Keratinocyte (primary cell): ENCODE results near the gene ULK2.

ENCODE experiments used
- EZH2 ChIP-seq: IDR thresholded peaks from one replicate; pipeline ENCODE4 v1.6.1; 2012; ENCODE audit warnings: inconsistent platforms, mild to moderate bottlenecking, low read length, moderate library complexity
- TF ChIP-seq, protein P1 (sequence below), 3 experiments: IDR thresholded peaks in 1 of 3; conservative IDR thresholded peaks in 1 of 3; optimal IDR thresholded peaks in 1 of 3; 2 replicates in 2 of 3; 3 replicates in 1 of 3; pipeline versions ENCODE3 to v1.5.1; 2011; ENCODE audit warnings: low read length in 3 of 3, mild to moderate bottlenecking in 3 of 3, moderate library complexity in 2 of 3, control low read depth in 1 of 3, inconsistent platforms in 1 of 3; ENCODE audit not compliant: insufficient read depth in 2 of 3; ENCODE audit errors: extremely low read depth in 1 of 3

DNA sequence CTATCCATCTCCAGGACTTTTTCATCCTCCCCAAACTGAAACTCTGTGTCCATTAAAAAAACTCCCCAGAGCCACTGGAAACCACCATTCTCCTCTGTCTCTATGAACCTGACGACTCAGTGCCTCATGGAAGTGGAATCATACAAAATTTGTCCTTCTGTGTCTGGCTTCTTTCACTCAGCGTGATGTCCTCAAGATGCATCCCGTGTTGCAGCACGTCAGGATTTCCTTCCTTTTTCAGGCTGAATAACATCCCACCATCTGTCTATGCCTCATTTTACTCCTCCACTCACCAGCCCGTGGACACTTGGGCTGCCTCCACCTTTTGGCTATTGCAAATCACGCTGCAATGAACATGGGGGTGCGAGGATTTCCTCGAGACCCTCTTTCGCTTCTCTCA is 107.0 kb downstream of the ULK2 start:
- TF ChIP-seq, protein P1, sequence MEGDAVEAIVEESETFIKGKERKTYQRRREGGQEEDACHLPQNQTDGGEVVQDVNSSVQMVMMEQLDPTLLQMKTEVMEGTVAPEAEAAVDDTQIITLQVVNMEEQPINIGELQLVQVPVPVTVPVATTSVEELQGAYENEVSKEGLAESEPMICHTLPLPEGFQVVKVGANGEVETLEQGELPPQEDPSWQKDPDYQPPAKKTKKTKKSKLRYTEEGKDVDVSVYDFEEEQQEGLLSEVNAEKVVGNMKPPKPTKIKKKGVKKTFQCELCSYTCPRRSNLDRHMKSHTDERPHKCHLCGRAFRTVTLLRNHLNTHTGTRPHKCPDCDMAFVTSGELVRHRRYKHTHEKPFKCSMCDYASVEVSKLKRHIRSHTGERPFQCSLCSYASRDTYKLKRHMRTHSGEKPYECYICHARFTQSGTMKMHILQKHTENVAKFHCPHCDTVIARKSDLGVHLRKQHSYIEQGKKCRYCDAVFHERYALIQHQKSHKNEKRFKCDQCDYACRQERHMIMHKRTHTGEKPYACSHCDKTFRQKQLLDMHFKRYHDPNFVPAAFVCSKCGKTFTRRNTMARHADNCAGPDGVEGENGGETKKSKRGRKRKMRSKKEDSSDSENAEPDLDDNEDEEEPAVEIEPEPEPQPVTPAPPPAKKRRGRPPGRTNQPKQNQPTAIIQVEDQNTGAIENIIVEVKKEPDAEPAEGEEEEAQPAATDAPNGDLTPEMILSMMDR (optimal IDR thresholded peaks at IDR 0.05 in 1 of 3, IDR thresholded peaks at IDR 0.05 in 1 of 3, conservative IDR thresholded peaks at IDR 0.05 in 1 of 3; ENCODE audit: extremely low read depth in 1 of 3, insufficient read depth in 2 of 3, low read length in 3 of 3), result no peak
- TF ChIP-seq EZH2, result no peak
